ENCODE results near the gene GDA.
"Not testable (repeated sequence)": the region's sequence is repeated elsewhere in the genome, so short reads cannot be mapped to it uniquely, and the experiment has no call there.

The GDA gene

DNA sequence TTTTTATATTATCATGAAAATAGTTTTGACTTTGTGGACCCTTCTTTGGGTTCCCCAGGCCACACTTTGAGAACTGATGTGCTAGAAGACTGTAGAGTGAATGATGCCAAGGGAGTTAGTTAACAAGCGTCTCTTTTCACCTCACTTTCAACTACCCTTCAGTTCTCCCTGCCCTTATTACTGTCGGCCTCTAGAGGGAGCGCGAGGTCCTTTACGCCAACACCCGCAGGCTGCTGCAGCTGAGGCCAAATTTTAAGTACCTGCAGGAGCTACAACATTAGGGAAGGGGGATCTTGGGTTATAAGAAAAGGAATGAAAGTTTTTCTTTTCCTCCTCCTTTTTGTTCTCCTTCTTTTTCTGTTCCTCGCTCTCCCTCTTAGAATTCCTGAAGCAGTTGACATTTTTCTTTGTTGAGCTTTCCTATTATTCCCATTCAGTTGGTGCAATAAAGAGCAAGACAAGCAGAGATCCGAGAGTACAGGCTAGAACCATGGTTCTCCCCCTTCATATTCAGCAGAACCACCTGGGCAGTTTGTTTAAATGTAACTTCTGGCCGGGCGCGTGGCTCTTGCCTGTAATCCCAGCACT is 131.8 kb downstream of the GDA start:
- peak; percentile 52 for DNase-seq (ENCODE audit: low read depth)

DNA sequence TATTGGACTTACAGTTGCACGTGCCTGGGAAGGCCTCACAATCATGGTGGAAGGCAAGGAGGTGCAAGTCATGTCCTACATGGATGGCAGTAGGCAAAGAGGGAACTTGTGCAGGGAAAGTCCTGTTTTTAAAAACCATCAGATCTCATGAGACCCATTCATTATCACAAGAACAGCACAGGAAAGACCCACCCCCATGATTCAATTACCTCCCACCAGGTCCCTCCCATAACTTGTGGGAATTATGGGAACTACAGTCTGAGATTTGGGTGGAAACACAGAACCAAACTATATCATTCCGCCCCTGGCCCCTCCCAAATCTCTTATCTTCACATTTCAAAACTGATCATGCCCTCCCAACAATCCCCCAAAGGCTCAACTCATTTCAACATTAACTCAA is 140.2 kb downstream of the GDA start:
- no peak for DNase-seq (ENCODE audit: low read depth)

DNA sequence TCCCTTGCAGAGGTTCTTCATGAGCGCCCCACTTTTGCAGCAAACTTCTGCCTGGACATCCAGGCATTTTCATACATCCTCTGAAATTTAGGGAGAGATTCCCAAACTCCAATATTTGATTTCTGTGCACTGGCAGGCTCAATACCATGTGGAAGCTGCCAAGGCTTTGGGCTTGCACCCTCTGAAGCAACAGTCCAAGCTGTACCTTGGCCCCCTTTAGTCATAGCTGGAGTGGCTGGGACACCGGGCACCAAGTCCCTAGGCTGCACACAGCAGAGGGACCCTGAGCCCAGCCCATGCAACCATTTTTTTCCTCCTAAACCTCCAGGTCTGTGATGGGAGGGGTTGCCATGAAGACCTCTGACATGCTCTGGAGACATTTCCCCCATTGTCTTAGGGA is 141.1 kb downstream of the GDA start:
- no peak for DNase-seq (ENCODE audit: low read depth)

DNA sequence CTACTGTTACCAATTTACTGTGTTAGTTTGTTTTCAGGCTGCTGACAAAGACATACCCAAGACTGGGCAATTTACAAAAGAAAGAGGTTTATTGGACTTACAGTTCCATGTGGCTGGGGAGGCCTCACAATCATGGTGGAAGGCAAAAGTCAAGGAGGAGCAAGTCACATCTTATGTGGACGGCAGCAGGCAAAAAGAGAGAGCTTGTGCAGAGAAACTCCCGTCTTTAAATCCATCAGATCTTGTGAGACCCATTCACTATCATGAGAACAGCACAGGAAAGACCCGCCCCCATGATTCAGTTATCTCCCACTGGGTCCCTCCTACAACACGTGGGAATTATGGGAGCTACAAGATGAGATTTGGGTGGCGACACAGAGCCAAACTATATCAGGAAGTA is 142.3 kb downstream of the GDA start:
- DNase-seq (ENCODE audit: low read depth), result not testable (repeated sequence)

DNA sequence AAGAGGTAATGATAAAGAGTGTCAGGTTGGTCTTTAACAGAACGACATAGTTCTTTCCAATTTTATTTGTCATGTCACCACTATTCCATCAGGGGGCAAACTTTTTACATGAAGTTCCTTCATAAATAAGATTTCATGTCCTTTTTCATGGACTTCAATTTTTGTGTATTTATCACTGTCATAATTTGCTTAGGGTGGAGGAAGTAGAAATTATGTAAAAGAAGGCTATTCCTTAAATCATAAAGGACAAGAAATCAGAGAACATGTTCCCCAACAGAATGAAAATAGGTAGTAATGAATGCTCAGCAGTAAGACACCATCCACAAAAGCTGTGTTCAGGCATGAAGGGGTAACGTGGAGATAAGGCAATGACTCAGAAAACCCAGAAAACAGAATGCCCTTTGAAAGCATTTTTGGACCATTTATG is 143.0 kb downstream of the GDA start:
- no peak for DNase-seq (ENCODE audit: low read depth)

DNA sequence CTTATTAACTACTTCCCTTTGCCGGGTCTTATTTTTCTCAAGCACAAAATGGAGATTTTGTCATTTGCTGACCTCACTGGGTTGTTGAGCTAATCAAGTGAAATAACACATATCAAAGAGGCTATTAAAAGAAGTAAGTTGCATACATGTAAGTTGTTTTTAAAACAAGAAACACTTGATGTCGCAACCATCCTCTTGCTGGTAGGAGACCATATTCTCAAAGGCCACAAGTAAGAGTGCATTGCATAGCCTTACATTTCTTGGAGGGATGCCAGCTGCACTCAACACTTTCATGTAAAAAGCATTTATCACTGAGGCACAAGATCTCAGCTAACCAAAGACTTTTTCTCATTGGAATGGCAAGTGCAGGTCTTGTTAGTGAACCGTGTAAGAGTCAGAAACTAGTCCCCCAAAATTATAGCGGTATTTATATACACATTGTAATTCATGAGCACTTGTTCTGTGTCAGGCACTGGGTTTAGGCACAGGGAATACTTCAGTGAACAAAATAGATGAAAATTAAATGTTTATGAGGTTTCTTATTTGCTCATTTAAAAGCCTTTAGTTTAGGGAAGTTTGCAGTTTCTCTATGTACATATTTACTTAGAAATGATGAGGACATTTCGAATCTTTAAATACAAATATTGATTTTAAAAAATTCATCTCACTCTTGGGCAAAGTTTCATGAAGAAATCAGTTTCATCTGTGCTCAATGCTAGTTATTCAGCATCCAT is 143.8 kb downstream of the GDA start:
- no peak for DNase-seq (ENCODE audit: low read depth)

DNA sequence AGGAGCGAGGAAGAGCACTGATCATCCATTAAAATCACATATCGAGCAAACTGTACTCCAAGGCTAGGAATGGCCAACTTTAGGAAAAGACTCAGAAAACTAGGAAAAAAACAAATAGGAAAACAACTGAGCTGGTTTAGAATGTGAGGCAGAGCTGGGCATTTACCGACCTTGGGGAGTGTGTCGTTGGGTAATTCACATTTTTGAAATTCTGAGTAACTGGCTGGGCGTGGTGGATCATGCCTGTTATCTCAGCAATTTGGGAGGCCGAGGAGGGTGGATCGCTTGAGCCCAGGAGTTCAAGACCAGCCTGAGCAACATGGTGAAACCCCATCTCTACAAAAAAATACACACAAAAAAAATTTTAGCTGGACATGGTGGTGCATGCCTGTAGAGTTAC is 145.7 kb downstream of the GDA start:
- no peak for DNase-seq (ENCODE audit: low read depth)

DNA sequence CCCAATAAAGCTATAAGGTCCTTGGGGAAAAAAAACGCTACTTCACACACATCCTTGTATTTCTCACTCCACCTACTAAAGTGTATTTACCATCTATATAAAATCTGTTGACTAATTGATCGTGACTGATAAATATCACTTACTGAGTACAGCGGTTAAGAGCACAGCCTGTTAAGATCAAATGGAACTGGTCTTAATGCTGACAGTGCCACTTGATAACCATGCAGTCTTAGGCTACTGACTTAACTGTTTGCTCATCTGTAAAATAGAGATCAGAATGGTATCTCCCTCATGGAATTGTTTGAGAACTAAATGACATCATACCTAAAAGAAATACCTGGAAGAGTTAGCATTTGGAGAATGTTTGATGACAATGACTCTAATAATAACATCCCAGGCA is 148.3 kb downstream of the GDA start:
- no peak for DNase-seq (ENCODE audit: low read depth)

DNA sequence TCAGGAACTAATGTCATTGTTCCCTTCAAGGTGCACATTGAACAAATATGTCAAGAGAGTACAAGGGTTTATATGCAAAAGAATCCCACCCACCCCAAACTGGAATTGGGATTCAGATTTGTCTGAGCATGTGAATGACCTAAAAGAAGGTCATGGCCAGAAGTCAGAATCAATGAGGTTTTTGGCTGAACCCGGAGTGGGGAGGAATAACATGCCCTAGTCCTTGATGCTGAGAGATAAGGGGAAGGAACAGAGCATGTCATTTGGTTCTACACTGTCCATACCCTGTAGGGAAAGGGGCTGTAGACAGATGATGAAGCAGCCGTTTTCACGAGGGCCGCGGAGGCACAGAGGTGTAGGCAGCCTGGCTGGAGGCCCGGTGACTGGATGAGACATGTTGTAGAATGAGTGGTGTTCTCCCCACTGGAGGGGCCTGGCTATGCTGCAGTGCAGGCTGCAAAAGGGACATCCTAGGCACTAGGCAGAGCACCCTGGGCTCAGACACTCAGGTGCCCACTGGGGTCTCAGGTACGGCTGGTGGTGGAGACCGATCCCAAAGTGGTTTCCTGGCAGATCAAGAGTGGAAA is 149.9 kb downstream of the GDA start:
- DNase-seq (ENCODE audit: low read depth), result no peak

DNA sequence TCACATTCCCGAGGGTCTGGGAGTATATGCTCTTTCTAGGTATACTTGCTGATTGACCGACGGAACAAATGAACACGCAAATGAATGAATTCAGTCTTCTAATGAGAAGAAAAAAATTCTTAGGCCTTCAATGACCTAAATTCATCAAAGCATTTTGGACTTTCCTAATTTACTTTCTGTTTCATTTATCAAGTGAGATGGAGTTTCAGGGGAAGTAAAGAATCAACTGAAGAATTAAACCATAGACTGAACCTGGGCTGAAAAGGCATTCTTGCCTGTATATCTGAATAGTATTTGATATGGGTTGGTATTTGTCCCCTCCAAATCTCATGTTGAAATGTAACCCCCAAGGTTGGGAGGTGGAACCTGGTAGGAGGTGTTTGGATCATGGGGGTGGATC is 151.6 kb downstream of the GDA start:
- DNase-seq (ENCODE audit: low read depth), result no peak

Measured in stimulated activated CD8-positive, alpha-beta memory T cell treated with anti-CD3 and anti-CD28 coated beads, Interleukin-4, amount 100 ng/mL, for 24 hours (primary cell).